Kidney (tissue), 11 donors: Measurements from ENCODE around the gene PDE4DIP. TPM values are rescaled to one million over a fixed set of nuclear protein-coding genes. Genes with fewer than 3 reads are reported as not detected.
A peak's percentile ranks its signal among the peaks of the same experiment; 100 is the strongest.
"Not testable (repeated sequence)": the region's sequence is repeated elsewhere in the genome, so short reads cannot be mapped to it uniquely, and the experiment has no call there.

Experiments
- DNase-seq, 5 donors: peaks; one replicate each; pipeline ENCODE4 v3.0.0-alpha.2; 2013 to 2020
- FAIRE-seq: peaks from 2 replicates; lab custom pipeline; 2012; peaks lifted over from hg19 to GRCh38; lab: Jason Lieb, UNC
- H3K27ac ChIP-seq, 2 donors: one replicate each; pipeline ENCODE4 v1.7.0; 2013; ENCODE audit warnings: low read depth in 2 of 2, low read length in 2 of 2, inconsistent platforms in 1 of 2
- H3K27me3 ChIP-seq: one replicate; pipeline ENCODE4 v1.7.1; 2013; ENCODE audit warnings: low read length, inconsistent platforms; ENCODE audit not compliant: control insufficient read depth, insufficient read depth
- H3K36me3 ChIP-seq, 3 donors: one replicate each; pipeline versions ENCODE4 v1.7.0 to v1.7.1; 2013; ENCODE audit warnings: low read length in 3 of 3, control low read depth in 1 of 3, inconsistent platforms in 1 of 3; ENCODE audit not compliant: insufficient read depth in 3 of 3, control insufficient read depth in 2 of 3
- H3K4me1 ChIP-seq, 3 donors: one replicate each; pipeline versions ENCODE4 v1.7.0 to v1.7.1; 2013; ENCODE audit warnings: low read length in 3 of 3, inconsistent platforms in 1 of 3, low read depth in 1 of 3; ENCODE audit not compliant: control insufficient read depth in 2 of 3, insufficient read depth in 2 of 3
- H3K4me3 ChIP-seq, 3 donors: one replicate each; pipeline versions ENCODE4 v1.7.0 to v1.8.1; 2013; ENCODE audit warnings: low read length in 3 of 3, control low read depth in 1 of 3, inconsistent platforms in 1 of 3
- H3K9ac ChIP-seq, 3 donors: one replicate each; pipeline versions ENCODE4 v1.7.0 to v1.7.1; 2013; ENCODE audit warnings: low read length in 3 of 3, control low read depth in 1 of 3, inconsistent platforms in 1 of 3
- H3K9me3 ChIP-seq, 3 donors: one replicate each; pipeline versions ENCODE4 v1.7.0 to v1.7.1; 2013; ENCODE audit warnings: low read length in 3 of 3, control low read depth in 1 of 3, inconsistent platforms in 1 of 3; ENCODE audit not compliant: control insufficient read depth in 2 of 3, insufficient read depth in 1 of 3
- intact Hi-C: fragments of 100-400 bp; cut with DNase I; formaldehyde crosslinking; loops from one replicate; pipeline ENCODE4 v1.11.1; 2022
- polyA plus RNA-seq: library from polyadenylated mRNA; stranded (reverse); fragments of 350-450 nt; fragmentation: Illumina TruSeq; extraction: RNeasy Lipid Tissue Mini Kit (QIAGEN cat#74804); gene quantifications from one replicate; pipeline ENCODE4 v1.2.3, GENCODE V29; 2014; ENCODE audit warnings: low read depth, low replicate concordance; ENCODE audit not compliant: insufficient read depth
- total RNA-seq: library from RNA; stranded (reverse); fragmentation: NEBNext Ultra II Directional; extraction: Animal tissue kit (Norgen Biotek cat#: 25700); gene quantifications from one replicate; pipeline ENCODE4 v1.2.1, GENCODE V29; 2021
- donor health status: control.
- donor health status: control.
- donor health status: DM: yes; HTN: yes; CAD: no.
- donor health status: Normal renal cell carcinoma (clear cell type).

PDE4DIP gene
- total and polyA plus RNA-seq, 2 donors from 2014 or later, result 50.1 to 148 TPM

DNA sequence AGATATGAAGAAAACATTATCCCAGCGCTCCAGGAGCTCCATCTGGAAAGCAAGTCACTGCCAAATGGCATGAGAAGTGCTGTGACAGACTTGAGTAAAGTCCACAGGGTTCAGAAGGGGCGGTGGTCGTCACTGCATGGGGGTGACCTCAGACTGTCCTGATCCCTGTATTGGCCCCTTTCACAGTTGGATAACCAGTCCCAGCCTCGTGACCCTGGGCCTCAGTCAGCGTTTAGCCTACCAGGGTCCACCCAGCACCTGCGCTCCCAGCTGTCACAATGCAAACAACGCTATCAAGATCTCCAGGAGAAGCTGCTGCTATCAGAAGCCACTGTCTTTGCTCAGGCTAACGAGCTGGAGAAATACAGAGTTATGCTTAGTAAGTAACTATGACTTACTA is 158.4 kb downstream of the PDE4DIP start:
- H3K4me3 ChIP-seq, H3K27ac ChIP-seq, H3K9ac ChIP-seq, H3K4me1 ChIP-seq, FAIRE-seq, H3K36me3 ChIP-seq, H3K27me3 ChIP-seq, intact Hi-C loops, H3K9me3 ChIP-seq, DNase-seq: not testable (repeated sequence)

DNA sequence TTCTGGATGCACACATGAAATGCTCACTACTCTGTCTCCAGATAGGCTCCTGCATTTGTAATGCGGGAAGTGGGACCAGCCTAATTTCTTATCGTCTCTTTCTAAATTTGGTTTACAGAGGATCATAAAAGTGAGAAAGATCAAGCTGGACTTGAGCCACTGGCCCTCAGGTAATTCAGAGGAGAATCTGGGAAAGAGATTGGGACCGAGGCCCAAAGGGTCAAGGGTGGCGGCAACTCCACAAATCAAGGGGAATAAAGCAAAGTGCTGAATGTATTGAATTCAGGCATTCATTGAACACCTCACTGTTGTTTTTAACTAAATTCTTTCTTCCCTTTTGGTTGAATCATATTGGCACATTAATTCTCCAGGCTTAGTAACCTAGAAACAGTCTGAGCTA is 164.1 kb downstream of the PDE4DIP start:
- H3K9ac ChIP-seq, H3K27me3 ChIP-seq, H3K36me3 ChIP-seq, H3K9me3 ChIP-seq, H3K27ac ChIP-seq, FAIRE-seq, intact Hi-C loops, H3K4me3 ChIP-seq, H3K4me1 ChIP-seq, DNase-seq: not testable (repeated sequence)

DNA sequence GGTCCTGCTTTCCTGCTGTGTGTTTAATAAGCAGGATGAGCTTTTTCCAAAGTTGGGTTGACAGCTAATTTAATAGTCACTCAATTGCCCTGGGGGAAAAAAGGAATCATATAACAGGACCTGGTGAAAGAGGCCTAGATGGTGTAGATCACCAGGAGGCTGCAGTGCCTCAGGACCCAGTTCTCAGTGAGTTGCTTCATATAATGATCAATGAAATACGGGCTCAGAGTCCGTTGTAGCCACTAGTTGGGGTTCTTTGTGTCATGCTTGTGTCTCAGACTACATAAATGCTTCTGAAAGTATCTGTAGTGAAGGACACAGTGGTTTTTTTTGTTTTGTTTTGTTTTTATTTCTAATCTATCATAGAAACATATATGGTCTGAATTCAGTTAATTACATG is 164.5 kb downstream of the PDE4DIP start:
- not testable (repeated sequence) for FAIRE-seq

DNA sequence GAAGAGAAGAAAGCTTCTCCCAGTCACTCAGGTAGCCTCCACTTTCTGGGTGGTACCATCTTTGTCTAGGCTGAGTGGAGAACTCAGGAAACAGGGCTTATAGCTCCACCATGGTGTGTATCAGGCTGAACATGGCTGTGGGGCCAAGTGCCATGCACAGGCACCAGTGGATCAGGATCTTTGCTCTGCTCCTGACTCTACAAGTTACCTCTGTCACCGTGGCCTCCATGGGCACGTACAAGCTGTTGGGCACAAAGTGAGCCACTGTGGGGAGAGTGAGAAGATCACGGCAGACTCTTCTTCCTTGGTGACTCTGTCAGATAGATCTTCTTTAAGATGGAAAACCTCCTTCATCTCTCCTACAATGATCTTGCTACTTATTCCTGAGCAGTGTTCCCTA is 165.5 kb downstream of the PDE4DIP start:
- intact Hi-C loops, H3K9me3 ChIP-seq, H3K4me1 ChIP-seq, H3K27ac ChIP-seq, H3K9ac ChIP-seq, H3K27me3 ChIP-seq, H3K36me3 ChIP-seq, FAIRE-seq, H3K4me3 ChIP-seq: not testable (repeated sequence)
- DNase-seq, result peak in 1 of 5 donors; percentile 18

More for the DNA sequence above, 164.5 kb downstream of the PDE4DIP start:
- H3K4me1 ChIP-seq, H3K9me3 ChIP-seq, intact Hi-C loops, H3K27ac ChIP-seq, H3K36me3 ChIP-seq, H3K27me3 ChIP-seq, H3K9ac ChIP-seq, DNase-seq, H3K4me3 ChIP-seq: not testable (repeated sequence)

DNA sequence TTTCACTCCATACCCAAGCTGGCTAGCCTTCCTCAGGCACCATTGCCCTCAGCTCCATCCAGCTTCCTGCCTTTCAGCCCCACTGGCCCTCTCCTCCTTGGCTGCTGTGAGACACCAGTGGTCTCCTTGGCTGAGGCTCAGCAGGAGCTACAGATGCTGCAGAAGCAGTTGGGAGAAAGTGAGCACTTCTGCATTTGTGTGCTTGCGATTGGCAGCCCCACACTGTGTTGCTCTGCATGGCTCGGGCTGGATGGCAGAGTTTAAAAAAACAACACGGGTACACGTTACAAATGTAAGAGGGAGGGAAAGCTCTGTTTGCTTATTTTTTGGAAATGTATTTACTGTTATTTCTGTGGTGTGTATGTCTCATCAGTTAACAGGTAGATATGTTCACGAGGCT is 168.4 kb downstream of the PDE4DIP start:
- H3K27ac ChIP-seq, intact Hi-C loops, H3K36me3 ChIP-seq, H3K9ac ChIP-seq, FAIRE-seq, DNase-seq, H3K4me1 ChIP-seq, H3K4me3 ChIP-seq, H3K9me3 ChIP-seq, H3K27me3 ChIP-seq: not testable (repeated sequence)

DNA sequence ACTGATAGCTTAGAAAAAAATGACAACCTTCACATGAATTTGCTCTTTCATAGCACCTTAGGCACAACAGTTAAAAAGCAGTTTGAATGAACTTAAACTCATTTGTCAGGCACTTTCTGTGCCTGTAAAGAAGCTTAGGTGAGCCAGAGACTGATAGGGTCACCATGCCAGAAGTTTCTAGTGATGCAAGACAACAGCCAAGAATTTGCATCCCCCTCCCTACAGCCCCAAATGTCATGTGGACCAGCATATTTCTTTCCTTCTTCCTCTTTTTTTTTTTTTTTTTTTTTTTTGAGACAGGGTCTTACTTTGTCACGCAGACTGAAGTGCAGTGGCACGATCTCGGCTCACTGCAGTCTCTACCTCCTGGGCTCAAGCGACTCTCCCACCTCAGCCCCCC is 169.3 kb downstream of the PDE4DIP start:
- H3K4me3 ChIP-seq, FAIRE-seq, H3K4me1 ChIP-seq, H3K9me3 ChIP-seq, H3K36me3 ChIP-seq, H3K27me3 ChIP-seq, intact Hi-C loops, H3K9ac ChIP-seq, H3K27ac ChIP-seq: not testable (repeated sequence)
- DNase-seq, result peak in 1 of 5 donors; percentile 4

DNA sequence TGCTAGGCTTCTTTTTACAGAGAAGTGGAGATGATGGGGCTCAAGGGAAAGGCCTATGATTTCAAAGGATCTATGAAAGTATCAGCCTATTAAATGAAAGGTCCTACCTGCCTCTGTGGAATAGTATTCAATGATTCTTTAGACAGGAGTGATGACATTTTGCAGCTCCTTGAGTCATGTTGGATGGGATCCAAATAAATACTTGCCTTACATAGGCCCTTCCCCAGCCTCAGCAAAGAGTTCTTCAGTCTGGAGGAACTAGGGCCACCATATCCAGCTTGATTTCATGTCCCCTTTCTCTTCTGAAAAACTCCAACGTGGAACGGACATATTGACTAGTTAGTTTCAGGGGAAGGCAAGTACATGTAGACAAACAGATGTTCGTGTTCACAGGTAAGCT is 171.3 kb downstream of the PDE4DIP start:
- H3K4me1 ChIP-seq, H3K4me3 ChIP-seq, H3K9ac ChIP-seq, DNase-seq, H3K27me3 ChIP-seq, H3K36me3 ChIP-seq, intact Hi-C loops, H3K27ac ChIP-seq, H3K9me3 ChIP-seq, FAIRE-seq: not testable (repeated sequence)

DNA sequence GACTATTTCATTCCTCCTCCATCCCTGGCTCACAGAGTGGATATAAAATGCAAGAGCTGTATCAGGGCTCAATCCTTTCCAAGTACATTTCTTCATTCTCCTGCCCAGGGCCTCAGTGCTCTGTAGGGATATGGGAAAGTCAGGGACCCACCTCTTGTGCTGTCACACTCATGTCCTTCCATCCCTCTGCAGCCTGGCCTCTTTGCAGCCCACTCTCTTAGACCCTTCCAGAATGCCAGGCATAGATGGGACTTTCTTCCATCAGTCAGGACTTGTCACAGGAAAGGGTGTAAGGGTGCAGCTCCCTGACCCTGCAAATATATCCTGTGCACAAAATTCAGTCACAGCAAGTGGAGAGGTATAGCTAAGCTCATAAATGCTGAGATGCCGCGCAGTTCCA is 172.4 kb downstream of the PDE4DIP start:
- H3K4me1 ChIP-seq, H3K9ac ChIP-seq, H3K27ac ChIP-seq, H3K36me3 ChIP-seq, FAIRE-seq, H3K9me3 ChIP-seq, H3K4me3 ChIP-seq, DNase-seq, intact Hi-C loops, H3K27me3 ChIP-seq: not testable (repeated sequence)

DNA sequence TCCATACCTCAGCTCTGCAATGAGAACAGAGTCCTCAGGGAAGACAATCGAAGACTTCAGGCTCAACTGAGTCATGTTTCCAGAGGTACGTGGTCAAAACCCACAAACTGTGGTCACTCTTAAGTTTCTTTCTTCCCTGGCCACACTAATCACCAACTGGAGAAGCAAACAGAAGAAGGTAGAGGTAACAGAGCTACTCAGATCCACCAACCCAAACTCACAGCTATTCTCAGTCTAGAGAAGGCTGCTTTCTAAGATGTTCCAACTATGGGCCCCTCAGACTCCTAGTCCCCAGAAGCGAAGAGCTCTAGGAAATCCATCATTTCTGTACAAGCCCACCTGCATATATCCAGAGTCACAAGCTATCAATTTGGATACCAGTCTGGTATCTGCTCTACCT is 174.3 kb downstream of the PDE4DIP start:
- H3K4me1 ChIP-seq, DNase-seq, H3K9me3 ChIP-seq, H3K27me3 ChIP-seq, H3K9ac ChIP-seq, intact Hi-C loops, H3K27ac ChIP-seq, H3K4me3 ChIP-seq, H3K36me3 ChIP-seq, FAIRE-seq: not testable (repeated sequence)
